OCI-LY3 (cell line): ENCODE data around the gene RDH11.

Experiments used
- EZH2phosphoT487 ChIP-seq: fragments of 200-600 bp; shearing (Covaris generic); IDR thresholded peaks from 2 replicates; pipeline ENCODE4 v1.6.1; 2018; ENCODE audit warnings: antibody characterized with exemption, mixed run types, low read depth
- TF ChIP-seq, protein P1 (sequence below): fragments of 200-600, 300-600 bp; sonication (generic); IDR thresholded peaks from 2 replicates; pipeline ENCODE4 v1.5.1; 2014; ENCODE audit warnings: antibody characterized with exemption, low read length, low read depth

DNA sequence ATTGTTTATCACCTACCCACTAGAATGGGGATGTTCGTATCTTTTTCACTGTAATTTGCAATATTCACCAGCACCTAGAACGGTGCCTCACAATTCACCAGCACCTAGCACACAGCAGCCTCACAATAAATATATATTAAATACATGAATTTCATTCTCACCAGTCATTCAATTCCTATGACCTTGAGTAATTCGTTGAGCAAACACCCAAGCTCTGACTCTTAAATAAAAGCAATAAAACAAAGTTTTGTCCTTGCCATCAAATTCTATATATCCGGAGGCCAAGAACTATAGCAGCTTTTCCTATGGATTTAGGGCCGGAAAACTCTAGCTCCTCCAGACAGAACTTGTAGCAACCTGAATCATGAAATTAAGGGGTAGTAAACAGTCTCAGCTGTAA, 22.1 kb downstream of the RDH11 start:
- TF ChIP-seq, protein P1, sequence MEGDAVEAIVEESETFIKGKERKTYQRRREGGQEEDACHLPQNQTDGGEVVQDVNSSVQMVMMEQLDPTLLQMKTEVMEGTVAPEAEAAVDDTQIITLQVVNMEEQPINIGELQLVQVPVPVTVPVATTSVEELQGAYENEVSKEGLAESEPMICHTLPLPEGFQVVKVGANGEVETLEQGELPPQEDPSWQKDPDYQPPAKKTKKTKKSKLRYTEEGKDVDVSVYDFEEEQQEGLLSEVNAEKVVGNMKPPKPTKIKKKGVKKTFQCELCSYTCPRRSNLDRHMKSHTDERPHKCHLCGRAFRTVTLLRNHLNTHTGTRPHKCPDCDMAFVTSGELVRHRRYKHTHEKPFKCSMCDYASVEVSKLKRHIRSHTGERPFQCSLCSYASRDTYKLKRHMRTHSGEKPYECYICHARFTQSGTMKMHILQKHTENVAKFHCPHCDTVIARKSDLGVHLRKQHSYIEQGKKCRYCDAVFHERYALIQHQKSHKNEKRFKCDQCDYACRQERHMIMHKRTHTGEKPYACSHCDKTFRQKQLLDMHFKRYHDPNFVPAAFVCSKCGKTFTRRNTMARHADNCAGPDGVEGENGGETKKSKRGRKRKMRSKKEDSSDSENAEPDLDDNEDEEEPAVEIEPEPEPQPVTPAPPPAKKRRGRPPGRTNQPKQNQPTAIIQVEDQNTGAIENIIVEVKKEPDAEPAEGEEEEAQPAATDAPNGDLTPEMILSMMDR = no peak
- no peak for TF ChIP-seq EZH2phosphoT487
